ENCODE measurements around the gene TSPAN12.

The TSPAN12 gene

DNA sequence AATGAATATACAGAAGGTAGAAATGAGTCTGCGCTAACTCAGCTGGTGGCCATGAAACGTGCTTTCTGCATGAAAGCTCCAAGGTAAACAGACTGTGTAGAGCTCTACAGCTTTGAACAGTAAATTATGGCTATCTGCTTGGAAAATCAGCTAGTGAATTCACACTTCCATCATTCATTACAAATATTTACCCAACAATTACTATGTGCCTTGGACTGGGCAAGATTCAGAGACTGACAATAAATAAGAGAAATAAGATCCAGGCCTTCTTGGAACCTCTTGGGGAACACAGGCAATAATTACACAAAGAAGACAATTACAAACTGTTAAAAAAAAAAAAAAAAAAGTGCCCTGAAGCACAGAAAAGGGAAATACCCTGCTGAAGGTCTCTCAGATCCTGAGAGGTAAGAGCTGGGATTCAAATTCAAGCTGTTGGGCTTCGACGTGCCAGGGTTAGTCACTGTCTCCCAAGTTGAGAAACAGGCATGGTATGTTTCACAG lies 15.8 kb downstream of the TSPAN12 start:
- DNase-seq = no peak

GRCh38 chr7:120841608-120842007 lies 16.3 kb downstream of the TSPAN12 start:
- DNase-seq = no peak

GRCh38 chr7:120838281-120838682 lies 19.7 kb downstream of the TSPAN12 start:
- DNase-seq = no peak

GRCh38 chr7:120837599-120837998 lies 20.3 kb downstream of the TSPAN12 start:
- DNase-seq = no peak

- DNase-seq = no peak
Measured at GRCh38 chr7:120836556-120837115, 21.3 kb downstream of the TSPAN12 start.

GRCh38 chr7:120834726-120835125 lies 23.2 kb downstream of the TSPAN12 start:
- DNase-seq = no peak

DNA sequence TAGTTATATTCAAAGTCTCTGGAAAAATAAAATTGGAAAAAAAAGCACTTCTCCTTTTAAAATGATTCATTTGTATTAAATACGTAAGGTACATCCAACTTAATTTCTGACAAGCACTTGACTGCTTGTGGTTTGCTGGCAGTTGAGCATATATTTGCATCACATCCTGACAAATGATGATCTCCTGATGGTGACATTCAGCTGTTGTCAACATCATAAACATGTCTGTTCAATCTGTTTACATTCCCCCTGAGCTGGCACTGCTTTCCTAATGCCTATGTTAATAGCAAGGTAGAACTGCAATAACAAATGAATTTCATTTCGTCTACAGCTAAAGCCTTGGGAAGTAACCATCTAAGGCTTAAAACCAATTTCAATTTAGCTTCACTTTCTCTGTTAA lies 24.4 kb downstream of the TSPAN12 start:
- no peak for DNase-seq

DNA sequence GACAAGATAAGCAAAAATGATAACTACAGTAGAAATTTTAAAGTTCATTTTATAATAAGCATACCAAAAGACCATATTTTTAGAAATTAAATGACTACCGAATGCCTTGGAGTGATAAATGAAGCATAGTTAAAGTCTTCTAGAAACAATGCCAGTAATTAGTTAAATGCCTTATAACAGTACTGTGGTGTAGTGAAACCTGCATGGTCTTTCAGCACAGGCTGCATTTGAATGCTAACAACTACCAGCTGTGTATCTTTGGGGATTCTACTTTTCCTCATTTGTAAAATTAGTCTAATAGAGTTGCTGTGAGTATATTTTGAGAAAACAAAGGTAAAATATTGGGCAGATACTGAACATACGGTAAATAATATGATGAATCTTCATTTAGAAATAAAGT lies 25.1 kb downstream of the TSPAN12 start:
- no peak for DNase-seq

DNA sequence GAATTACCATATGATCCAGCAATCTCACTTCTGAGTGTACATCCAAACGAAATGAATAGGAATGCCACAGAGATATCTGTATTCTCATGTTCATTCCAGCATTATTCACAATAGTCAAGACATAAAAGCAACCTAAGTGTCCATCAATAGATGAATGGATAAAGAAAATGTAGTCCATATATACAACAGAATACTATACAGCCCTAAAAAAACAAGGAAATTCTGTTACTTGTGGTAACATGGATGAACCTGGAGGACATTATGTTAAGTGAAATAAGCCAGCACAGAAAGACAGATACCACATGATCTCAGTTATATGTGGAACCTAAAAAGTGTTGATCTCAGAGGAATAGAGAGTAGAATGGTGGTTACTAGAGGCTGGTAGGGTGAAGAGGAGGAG lies 26.7 kb downstream of the TSPAN12 start:
- DNase-seq = no peak

DNA sequence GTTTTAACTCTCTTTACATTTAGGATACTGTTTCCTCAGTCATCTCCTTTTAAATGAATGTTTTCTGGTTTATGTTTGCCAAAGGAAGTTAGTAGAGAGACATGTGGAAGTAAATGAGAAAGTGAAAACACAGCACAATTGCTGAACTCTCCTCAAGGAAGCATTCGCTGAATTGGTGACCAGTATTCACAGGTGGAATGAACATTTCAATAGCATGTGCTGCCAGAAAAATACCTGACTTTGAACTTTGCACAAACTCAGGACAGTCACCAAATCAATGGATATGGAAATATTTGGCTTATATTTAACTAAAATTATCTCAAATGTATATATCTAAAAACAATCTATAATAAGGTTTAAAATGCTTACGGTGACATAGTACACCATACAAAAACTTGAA lies 28.5 kb downstream of the TSPAN12 start:
- no peak for DNase-seq

DNA sequence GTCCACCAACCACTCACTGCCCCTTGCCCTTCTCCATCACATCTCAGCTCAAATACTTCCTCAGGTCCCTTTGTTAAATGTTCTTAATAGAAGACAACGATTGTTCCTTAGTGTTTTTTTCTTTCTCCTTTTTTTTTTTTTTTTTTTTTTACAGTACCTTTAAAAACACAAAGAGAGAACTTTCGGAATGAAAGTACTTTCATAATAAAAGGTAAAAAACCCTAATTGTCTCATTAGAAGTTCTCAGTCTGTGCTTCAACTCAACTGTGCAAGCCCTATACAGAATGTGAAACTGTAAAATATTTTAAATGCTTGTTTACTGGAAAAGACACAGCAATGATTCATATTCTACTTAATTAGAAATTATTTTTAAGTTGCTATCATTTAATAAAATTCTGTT lies 29.4 kb downstream of the TSPAN12 start:
- no peak for DNase-seq

DNA sequence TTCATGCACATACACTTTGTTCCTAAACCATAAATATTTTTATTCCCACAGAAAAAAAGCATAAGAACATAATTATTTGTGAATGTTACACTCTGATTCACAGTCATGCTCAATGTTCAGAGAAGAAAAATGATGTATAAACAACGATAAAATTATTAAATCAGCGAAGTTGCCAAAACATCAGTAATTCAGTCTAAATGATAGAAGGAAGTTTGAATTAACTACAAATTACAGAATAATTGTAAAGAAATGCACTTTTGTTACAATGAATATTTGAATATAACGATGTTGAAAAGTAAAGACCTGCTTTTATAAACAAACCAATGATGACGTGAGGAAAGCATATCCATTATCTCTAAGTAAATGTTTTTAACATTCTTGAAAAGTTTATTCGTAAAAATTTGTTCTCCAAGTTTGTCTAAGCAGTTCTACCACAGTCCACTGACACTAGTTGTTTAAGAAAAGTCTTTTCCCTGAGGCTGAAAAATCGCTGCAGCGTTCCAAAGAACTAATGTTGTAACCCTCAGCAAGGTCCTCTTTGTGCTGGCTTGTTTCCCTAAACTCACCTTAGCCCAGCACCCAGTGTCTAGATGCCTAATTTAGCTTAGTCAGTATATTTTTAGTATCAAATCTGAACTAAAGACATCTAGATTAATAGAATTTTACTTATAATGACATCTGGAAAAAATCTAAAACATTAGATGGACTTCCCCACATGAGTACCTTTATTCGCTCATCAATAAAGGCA lies 30.4 kb downstream of the TSPAN12 start:
- no peak for DNase-seq

- no peak for DNase-seq
Measured at GRCh38 chr7:120825576-120825975, 32.4 kb downstream of the TSPAN12 start.

GRCh38 chr7:120825152-120825551 lies 32.8 kb downstream of the TSPAN12 start:
- DNase-seq = no peak

GRCh38 chr7:120819861-120820260 lies 38.1 kb downstream of the TSPAN12 start:
- no peak for DNase-seq

DNA sequence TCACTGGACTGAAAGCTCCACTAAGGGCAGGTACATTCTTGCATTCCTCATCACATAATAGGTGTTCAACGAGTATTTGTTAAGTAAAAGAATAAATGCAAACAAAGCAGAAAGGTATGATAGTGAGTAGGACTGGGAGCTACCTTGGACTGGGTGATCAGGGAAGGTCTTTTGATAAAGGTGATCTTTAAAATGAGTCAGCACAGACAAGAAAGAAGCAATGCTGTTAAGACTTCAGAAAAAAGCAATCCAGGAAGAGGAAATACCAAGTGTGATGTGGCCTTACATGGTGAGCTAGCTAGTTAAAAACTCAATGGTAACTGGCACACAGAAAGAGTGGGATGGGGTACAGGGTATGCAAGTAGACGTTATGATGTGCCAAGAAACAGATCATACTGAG lies 40.1 kb downstream of the TSPAN12 start:
- no peak for DNase-seq

GRCh38 chr7:120814253-120814939 lies 43.5 kb downstream of the TSPAN12 start:
- DNase-seq = no peak

DNA sequence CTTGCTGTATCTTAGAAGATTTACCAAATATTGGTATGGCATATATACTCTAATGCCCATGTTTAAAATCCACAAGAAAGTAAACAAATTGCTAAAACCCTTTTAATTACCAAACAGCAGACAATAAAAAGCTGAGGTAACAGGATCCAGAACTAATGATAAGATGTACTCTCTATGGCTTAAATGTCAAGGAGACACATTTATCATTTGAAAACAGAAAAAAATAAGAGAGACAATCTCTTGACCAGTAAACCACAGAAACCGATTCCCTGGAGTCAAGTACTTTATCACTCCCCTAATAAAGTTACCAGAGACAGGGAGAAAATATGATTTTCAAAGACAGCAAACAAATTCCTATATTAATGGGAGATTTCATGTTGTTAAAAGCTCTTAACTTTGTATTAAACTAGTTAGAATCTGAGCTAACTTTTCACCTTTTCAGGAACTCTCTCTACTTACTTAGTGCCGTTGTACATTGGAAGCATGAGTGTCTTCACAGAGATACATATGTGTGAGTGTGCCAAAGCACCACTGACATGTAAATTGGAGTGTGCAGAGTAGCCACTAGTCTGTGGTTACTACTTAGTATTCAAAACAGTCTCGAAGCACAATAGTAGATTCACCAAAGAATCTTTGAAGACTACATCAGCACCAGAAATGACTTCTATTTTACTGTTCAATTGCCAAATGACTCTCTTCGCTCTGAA lies 44.2 kb downstream of the TSPAN12 start:
- no peak for DNase-seq

GRCh38 chr7:120813089-120813488 lies 44.9 kb downstream of the TSPAN12 start:
- DNase-seq = no peak

GRCh38 chr7:120809260-120809659 lies 48.7 kb downstream of the TSPAN12 start:
- DNase-seq = no peak

- DNase-seq = no peak
Measured at GRCh38 chr7:120807390-120807789, 50.6 kb downstream of the TSPAN12 start.

DNA sequence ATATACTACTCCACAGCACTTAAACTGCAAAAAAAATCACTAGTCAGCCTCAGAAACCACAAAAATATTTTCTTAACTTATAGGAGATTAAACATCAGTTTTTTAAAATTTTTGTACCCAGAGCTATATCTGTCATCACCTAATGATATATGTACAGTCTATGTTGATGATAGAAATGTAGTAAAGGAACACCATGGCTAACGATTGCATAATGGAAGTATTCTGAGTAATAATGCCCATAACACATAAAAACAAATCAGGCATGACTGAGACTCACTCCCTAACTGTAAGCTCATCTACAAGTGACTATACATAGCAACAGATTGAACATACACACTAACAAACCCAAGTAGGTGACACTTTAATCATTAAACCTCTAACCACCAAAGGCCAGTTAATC lies 51.3 kb downstream of the TSPAN12 start:
- DNase-seq = no peak

- peak in 4 of 5 donors; percentile 23 to 44 (median 30) for DNase-seq
Measured at GRCh38 chr7:120805636-120806388, 52.1 kb downstream of the TSPAN12 start.
